Type B pancreatic cell (in vitro differentiated cells): ENCODE measurements around the gene BNC1. TPM values are rescaled to one million over a fixed set of nuclear protein-coding genes. Genes with fewer than 3 reads are reported as not detected.

Source experiments
- DNase-seq: peaks from one replicate; pipeline ENCODE4 v3.0.0; 2021; ENCODE audit warnings: mixed read lengths; ENCODE audit not compliant: unreplicated experiment; ENCODE audit errors: extremely low spot score
- H3K27ac Mint-ChIP-seq: 2 replicates; pipeline ENCODE4 v1.8.0; 2021; ENCODE audit warnings: mild to moderate bottlenecking, mixed read lengths
- H3K27me3 Mint-ChIP-seq: 2 replicates; pipeline ENCODE4 v1.8.0; 2021; ENCODE audit warnings: mixed read lengths
- H3K36me3 Mint-ChIP-seq: 2 replicates; pipeline ENCODE4 v1.8.0; 2021; ENCODE audit warnings: mixed read lengths
- H3K4me1 Mint-ChIP-seq: one replicate; pipeline ENCODE4 v1.8.0; 2021; ENCODE audit warnings: mixed read lengths; ENCODE audit not compliant: unreplicated experiment
- H3K4me3 Mint-ChIP-seq: 2 replicates; pipeline ENCODE4 v1.8.0; 2021; ENCODE audit warnings: mild to moderate bottlenecking, mixed read lengths
- H3K9me3 Mint-ChIP-seq: 2 replicates; pipeline ENCODE4 v1.8.0; 2021; ENCODE audit warnings: mixed read lengths
- long read RNA-seq: library from polyadenylated mRNA; unstranded; transcript quantifications from one replicate; pipeline ENCODE4 v2.0.0, GENCODE V29; 2020
- total RNA-seq: library from RNA; stranded (reverse); gene quantifications from 2 replicates; pipeline ENCODE4 v1.2.1, GENCODE V29; 2021; ENCODE audit warnings: low replicate concordance
- TF ChIP-seq, protein P1 (sequence below): fragments of 200-600 bp; sonication (generic); conservative IDR thresholded peaks from 2 replicates; pipeline ENCODE4 v1.5.0; 2021; ENCODE audit warnings: antibody characterized with exemption, mild to moderate bottlenecking

BNC1 gene, protein sequence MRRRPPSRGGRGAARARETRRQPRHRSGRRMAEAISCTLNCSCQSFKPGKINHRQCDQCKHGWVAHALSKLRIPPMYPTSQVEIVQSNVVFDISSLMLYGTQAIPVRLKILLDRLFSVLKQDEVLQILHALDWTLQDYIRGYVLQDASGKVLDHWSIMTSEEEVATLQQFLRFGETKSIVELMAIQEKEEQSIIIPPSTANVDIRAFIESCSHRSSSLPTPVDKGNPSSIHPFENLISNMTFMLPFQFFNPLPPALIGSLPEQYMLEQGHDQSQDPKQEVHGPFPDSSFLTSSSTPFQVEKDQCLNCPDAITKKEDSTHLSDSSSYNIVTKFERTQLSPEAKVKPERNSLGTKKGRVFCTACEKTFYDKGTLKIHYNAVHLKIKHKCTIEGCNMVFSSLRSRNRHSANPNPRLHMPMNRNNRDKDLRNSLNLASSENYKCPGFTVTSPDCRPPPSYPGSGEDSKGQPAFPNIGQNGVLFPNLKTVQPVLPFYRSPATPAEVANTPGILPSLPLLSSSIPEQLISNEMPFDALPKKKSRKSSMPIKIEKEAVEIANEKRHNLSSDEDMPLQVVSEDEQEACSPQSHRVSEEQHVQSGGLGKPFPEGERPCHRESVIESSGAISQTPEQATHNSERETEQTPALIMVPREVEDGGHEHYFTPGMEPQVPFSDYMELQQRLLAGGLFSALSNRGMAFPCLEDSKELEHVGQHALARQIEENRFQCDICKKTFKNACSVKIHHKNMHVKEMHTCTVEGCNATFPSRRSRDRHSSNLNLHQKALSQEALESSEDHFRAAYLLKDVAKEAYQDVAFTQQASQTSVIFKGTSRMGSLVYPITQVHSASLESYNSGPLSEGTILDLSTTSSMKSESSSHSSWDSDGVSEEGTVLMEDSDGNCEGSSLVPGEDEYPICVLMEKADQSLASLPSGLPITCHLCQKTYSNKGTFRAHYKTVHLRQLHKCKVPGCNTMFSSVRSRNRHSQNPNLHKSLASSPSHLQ
- 2.4 and 7.0 TPM in 2 replicates for total RNA-seq
- long read RNA-seq, partial matches to known transcripts = 2 of 2 reads
- long read RNA-seq, other reads (novel, unspliced or antisense) = 0 of 2 reads

DNA sequence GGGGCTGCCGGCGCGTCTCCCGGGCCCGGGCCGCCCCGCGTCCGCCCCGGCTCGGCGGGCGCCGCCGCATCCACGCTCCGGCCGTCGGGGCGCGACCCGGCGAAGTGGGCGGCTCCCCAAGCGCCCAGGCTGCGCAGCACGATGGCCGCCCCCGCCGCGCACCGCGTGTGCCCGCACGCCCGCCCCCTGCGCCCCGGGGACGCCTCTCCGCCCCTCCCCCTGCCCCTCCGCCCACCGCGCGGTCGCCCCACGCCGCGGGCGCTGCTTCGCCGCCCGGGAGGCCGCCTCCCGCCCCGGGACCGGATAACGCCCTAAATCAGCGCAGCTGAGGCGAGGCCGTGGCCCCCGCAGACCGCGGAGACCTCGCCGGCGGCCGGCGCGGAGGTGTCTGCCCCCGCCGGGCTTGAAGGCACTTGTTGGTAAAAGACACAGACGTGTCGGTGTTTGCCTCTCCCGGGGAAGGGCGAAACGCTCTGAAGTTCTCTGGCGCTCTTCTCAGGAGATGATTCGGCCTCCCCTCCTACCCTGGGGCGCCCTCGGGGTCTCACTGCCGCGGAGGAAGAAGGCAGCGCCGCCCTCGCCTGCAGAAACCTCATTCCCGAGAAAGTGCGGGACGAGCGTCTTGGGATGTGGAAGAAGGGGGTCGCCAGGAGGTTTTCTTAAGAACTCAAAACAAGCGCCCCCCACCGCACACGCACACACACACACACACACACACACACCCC lies at the start of gene BNC1:
Gene BNC1 (minus strand): TSS at position 106 of the 725 bp plus-strand sequence. CDS start 36 bp downstream, at position 70.
- no peak for DNase-seq
- peak within 1 kb of the TSS; percentile 91 for H3K4me3 Mint-ChIP-seq

DNA sequence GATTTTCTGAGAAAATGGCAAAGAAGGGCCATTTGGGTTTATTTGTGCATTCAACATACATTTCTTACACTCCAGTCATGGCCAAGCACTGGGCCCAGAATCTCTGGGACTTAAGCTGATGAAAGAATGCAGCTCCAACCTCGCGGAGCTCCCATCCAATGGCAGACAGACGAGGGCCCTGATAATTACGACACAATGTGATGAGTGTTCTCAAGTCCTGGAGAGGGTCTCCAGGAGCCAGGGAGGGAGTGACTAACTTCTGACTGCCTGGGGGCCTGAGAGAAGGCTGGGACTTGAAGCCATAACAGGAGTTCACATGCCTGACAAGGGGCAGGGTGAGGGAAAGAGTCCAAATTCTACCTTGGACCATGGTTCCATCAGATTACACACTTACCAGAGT lies 42.6 kb upstream of the BNC1 start:
- TF ChIP-seq, protein P1, sequence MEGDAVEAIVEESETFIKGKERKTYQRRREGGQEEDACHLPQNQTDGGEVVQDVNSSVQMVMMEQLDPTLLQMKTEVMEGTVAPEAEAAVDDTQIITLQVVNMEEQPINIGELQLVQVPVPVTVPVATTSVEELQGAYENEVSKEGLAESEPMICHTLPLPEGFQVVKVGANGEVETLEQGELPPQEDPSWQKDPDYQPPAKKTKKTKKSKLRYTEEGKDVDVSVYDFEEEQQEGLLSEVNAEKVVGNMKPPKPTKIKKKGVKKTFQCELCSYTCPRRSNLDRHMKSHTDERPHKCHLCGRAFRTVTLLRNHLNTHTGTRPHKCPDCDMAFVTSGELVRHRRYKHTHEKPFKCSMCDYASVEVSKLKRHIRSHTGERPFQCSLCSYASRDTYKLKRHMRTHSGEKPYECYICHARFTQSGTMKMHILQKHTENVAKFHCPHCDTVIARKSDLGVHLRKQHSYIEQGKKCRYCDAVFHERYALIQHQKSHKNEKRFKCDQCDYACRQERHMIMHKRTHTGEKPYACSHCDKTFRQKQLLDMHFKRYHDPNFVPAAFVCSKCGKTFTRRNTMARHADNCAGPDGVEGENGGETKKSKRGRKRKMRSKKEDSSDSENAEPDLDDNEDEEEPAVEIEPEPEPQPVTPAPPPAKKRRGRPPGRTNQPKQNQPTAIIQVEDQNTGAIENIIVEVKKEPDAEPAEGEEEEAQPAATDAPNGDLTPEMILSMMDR = no peak
- Mint-ChIP-seq H3K4me1 (peaks cover 5% of the 10 kb centered on the region), H3K9me3 (no peaks in the 10 kb centered on the region), H3K36me3 (no peaks in the 10 kb centered on the region), H3K27me3 (no peaks in the 10 kb centered on the region), H3K4me3 (no peak overlapping the region), H3K27ac (no peak overlapping the region)
- DNase-seq = no peak

More for the DNA sequence above, at the start of gene BNC1:
- peaks cover 86% of the 10 kb centered on the region for H3K27me3 Mint-ChIP-seq
- TF ChIP-seq, protein P1 = no peak
- peaks cover 8% of the 10 kb centered on the region for H3K4me1 Mint-ChIP-seq
- H3K9me3 Mint-ChIP-seq = no peaks in the 10 kb centered on the region
- no peak within 1 kb of the TSS for H3K27ac Mint-ChIP-seq
- H3K36me3 Mint-ChIP-seq = peaks cover 3% of the 10 kb centered on the region

DNA sequence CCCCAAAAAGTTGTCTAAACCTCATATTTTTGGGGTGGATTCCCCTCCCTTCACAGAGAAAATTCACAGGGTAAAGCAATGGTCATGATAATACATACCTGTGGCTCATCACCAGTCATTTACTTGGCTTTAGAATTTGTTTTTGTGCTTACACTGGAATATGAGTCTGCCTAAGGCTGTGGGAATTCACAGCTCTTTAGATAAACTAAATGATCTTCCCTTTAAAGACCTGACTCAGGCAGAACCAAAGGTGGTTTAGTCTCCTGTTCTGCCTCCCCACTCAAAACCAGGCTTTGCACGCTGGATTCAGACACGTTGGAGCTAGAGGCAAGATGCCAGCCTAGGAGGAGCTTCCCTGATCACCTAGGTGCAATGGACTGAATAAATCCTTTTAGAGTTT lies 40.3 kb upstream of the BNC1 start:
- Mint-ChIP-seq H3K4me1 (peaks cover 5% of the 10 kb centered on the region), H3K36me3 (no peaks in the 10 kb centered on the region), H3K9me3 (no peaks in the 10 kb centered on the region), H3K4me3 (no peak overlapping the region), H3K27me3 (no peaks in the 10 kb centered on the region), H3K27ac (no peak overlapping the region)
- no peak for DNase-seq
- TF ChIP-seq, protein P1 = no peak

DNA sequence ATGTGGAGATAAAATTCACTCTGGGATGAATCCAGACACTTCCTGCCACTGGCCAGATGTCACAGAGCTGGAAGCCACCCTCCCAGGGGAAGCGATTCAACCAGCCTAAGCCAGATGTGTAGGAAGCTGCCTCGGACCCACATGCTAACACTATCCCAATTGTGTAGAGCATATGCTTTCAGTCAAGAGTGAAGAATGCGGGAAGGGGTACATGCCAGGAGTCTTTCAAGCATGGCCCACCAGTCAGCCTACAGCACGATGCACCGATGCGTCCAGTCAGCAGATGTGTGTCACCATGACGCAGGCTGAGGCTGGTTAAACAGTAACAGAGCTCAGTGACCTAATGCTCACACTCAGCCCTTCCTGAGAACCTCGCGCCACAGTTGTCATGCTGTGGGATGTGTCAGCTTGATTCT lies 38.8 kb upstream of the BNC1 start:
- peaks cover 5% of the 10 kb centered on the region for H3K4me1 Mint-ChIP-seq
- no peak for DNase-seq
- H3K27me3 Mint-ChIP-seq = no peaks in the 10 kb centered on the region
- TF ChIP-seq, protein P1 = no peak
- H3K4me3 Mint-ChIP-seq = peak overlapping the region; percentile 52
- peak overlapping the region; percentile 65 for H3K27ac Mint-ChIP-seq
- no peaks in the 10 kb centered on the region for H3K36me3 Mint-ChIP-seq
- peaks cover 4% of the 10 kb centered on the region for H3K9me3 Mint-ChIP-seq

DNA sequence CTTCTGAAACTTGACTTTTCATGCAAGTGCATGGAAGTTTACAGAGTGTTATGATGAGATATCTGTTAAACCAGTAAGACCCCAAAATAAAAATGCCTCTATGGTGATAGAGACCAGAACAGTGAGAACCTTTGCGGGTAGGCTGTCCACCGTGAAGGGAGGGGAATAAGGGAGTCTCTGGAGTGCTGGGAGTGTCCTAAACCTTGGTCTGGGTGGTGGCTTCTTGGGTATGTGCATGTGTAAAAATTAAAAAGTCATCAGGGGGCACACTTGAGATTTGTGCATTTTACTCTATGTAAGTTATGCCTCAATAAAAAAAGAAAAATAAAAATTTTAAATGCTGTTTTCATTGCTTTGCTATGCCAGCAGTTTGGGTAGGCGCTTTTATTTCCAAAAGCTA lies 38.2 kb upstream of the BNC1 start:
- H3K4me1 Mint-ChIP-seq = peaks cover 5% of the 10 kb centered on the region
- peaks cover 4% of the 10 kb centered on the region for H3K9me3 Mint-ChIP-seq
- TF ChIP-seq, protein P1 = no peak
- no peak for DNase-seq
- H3K4me3 Mint-ChIP-seq = no peak overlapping the region
- H3K36me3 Mint-ChIP-seq = no peaks in the 10 kb centered on the region
- no peak overlapping the region for H3K27ac Mint-ChIP-seq
- no peaks in the 10 kb centered on the region for H3K27me3 Mint-ChIP-seq
